ENCODE results near the gene ARL4A. TPM values are rescaled to one million over a fixed set of nuclear protein-coding genes. Genes with fewer than 3 reads are reported as not detected.

The ARL4A gene
- total and polyA plus RNA-seq, 9 of the 15 experiments (the other 6 are each of a cell fraction or from before 2014, with no cell fraction given): 118 to 688 (median 172) TPM

GRCh38 chr7:12646139-12646538, 41.3 kb upstream of the ARL4A start (continued):
- TF ChIP-seq HDAC1 (IDR thresholded peaks at IDR 0.05): no peak
- TF ChIP-seq PHB (CRISPR knock-in tag; IDR thresholded peaks at IDR 0.05): no peak
- no peak for TF ChIP-seq PCBP2 (IDR thresholded peaks at IDR 0.05; ENCODE audit: low read depth, low read length, poor library complexity, severe bottlenecking)

GRCh38 chr7:12647364-12648219, 39.8 kb upstream of the ARL4A start:
- H3K9ac ChIP-seq (ENCODE audit: insufficient read depth in 1 of 2, low read depth in 2 of 2, low read length in 2 of 2): peak overlapping the region in 1 of 2 experiments; percentile 18; a peak in 1 of 4 replicates
- H3K9me3 ChIP-seq (replicated peaks; ENCODE audit: control insufficient read depth, insufficient read depth, low read depth, low read length): no peaks in the 10 kb centered on the region
- DNase-seq (ENCODE audit: extremely low read depth in 1 of 4, low spot score in 3 of 4): peak; percentile 44 to 90 (median 58)
- H4K20me1 ChIP-seq (replicated peaks; ENCODE audit: control insufficient read depth, insufficient read depth, low read length): no peaks in the 10 kb centered on the region
- no peak overlapping the region; the same call in 1 of the 2 replicates for H3K4me2 ChIP-seq (ENCODE audit: insufficient read depth, low read length)
- peak overlapping the region; percentile 63; the same call in 1 of the 2 replicates for H2AFZ ChIP-seq (ENCODE audit: low read depth, low read length)
- H3K4me1 ChIP-seq (replicated peaks in 1 of 2; ENCODE audit: control insufficient read depth in 2 of 2, insufficient read depth in 2 of 2, low read length in 2 of 2): peaks cover 0 to 7% of the 10 kb centered on the region in 2 experiments; a peak in 3 of 5 replicates
- peak overlapping the region; percentile 69 for H3K27ac ChIP-seq (ENCODE audit: extremely low read depth, low read depth, low read length)
- no peaks in the 10 kb centered on the region for H3K27me3 ChIP-seq (ENCODE audit: control insufficient read depth in 2 of 2, insufficient read depth in 2 of 2, low read length in 2 of 2)
- peaks cover 3% of the 10 kb centered on the region for H3K9me1 ChIP-seq (ENCODE audit: control insufficient read depth, insufficient read depth, low read length)
- CTCF ChIA-PET (ENCODE audit: low intra/inter-chr PET ratio): no interaction called here
- BruUV-seq (replicated peaks): no TSS peak
- peaks cover 4% of the 10 kb centered on the region; the same call in 2 of the 3 replicates for H3K36me3 ChIP-seq (ENCODE audit: control insufficient read depth, insufficient read depth, low read length)
- POLR2A ChIA-PET: interaction anchor here (0.7 to 1.3 kb wide), 5 partner anchors 9 to 80 kb away, joined by 3 to 5 read pairs (median 4); partner anchors contain the start of gene ARL4A
- peak; percentile 95 for ATAC-seq
- peak; percentile 88 for FAIRE-seq
- no peaks in the 10 kb centered on the region for H3K79me2 ChIP-seq (ENCODE audit: control insufficient read depth, insufficient read depth, low read length)
- in situ Hi-C loops (cut with MboI): no loop called here
- intact Hi-C loops (cut with micrococcal nuclease): no loop called here
- H3K4me3 ChIP-seq: no peak overlapping the region
- 10% methylated on average over 6 of the region's 6 CpGs for WGBS (ENCODE audit: insufficient coverage, low coverage, missing lambda C conversion rate)
- peak; percentile 46 for TF ChIP-seq CXXC5 (CRISPR knock-in tag; IDR thresholded peaks at IDR 0.05)
- peak; percentile 71 for TF ChIP-seq TAL1 (IDR thresholded peaks at IDR 0.05)
- no peak for TF ChIP-seq SPI1 (IDR thresholded peaks at IDR 0.05; ENCODE audit: borderline replicate concordance, low read depth, low read length)
- TF ChIP-seq MBD2 (IDR thresholded peaks at IDR 0.05; ENCODE audit: borderline replicate concordance, low read depth): 0 out of 2 replicates have a peak, but pooled peaks have one; percentile 24
- TF ChIP-seq MTA2 (IDR thresholded peaks at IDR 0.05; ENCODE audit: low read depth): peak; percentile 52
- peak; percentile 55; the same call in 1 of the 2 replicates for TF ChIP-seq POLR2AphosphoS5 (IDR thresholded peaks at IDR 0.05; ENCODE audit: control insufficient read depth, insufficient read depth, low read depth, low read length)
- TF ChIP-seq CBX1 (IDR thresholded peaks at IDR 0.05; ENCODE audit: low read depth): peak; percentile 34; the same call in 1 of the 2 replicates
- no peak for TF ChIP-seq RBBP5 (IDR thresholded peaks at IDR 0.05; ENCODE audit: borderline replicate concordance, insufficient read depth, low read length, poor library complexity, severe bottlenecking)
- peak; percentile 89 for TF ChIP-seq LEF1 (IDR thresholded peaks at IDR 0.05)
- TF ChIP-seq SMARCB1 (IDR thresholded peaks at IDR 0.05; ENCODE audit: insufficient read length, low read depth): peak; percentile 73
- peak; percentile 69; the same call in 1 of the 2 replicates for TF ChIP-seq KLF6 (CRISPR knock-in tag; IDR thresholded peaks at IDR 0.05; ENCODE audit: borderline replicate concordance)
- peak; percentile 66; the same call in 1 of the 2 replicates for TF ChIP-seq MITF (IDR thresholded peaks at IDR 0.05)
- TF ChIP-seq MTA3 (IDR thresholded peaks at IDR 0.05; ENCODE audit: borderline replicate concordance): peak; percentile 13; the same call in 1 of the 2 replicates
- peak in 1 of 2 experiments; percentile 62; a peak in 2 of 4 replicates for TF ChIP-seq MAZ (CRISPR knock-in tag; conservative IDR thresholded peaks at IDR 0.05 in 1 of 2, IDR thresholded peaks at IDR 0.05 in 1 of 2)
- 0 out of 2 replicates have a peak, but pooled peaks have one; percentile 12 for TF ChIP-seq MEF2A (IDR thresholded peaks at IDR 0.05; ENCODE audit: control insufficient read depth, low read depth, low read length)
- peak; percentile 35; the same call in 1 of the 2 replicates for TF ChIP-seq NCOA1 (IDR thresholded peaks at IDR 0.05; ENCODE audit: low read depth)
- no peak for TF ChIP-seq CEBPB (tag; IDR thresholded peaks at IDR 0.05)
